MM.1S (cell line): ENCODE data around the gene RBFOX2.

Source experiments
- CTCF ChIP-seq: fragments of 300-600 bp; sonication (generic); IDR thresholded peaks from 2 replicates; pipeline ENCODE4 v1.5.1; 2016; ENCODE audit warnings: antibody characterized with exemption, low read length, mixed read lengths
- EZH2 ChIP-seq: fragments of 300-600 bp; sonication (generic); optimal IDR thresholded peaks from 2 replicates; pipeline ENCODE3; 2017; ENCODE audit warnings: low read depth, mild to moderate bottlenecking, antibody characterized with exemption, low read length, mixed read lengths
- EZH2phosphoT487 ChIP-seq: fragments of 300-600 bp; sonication (generic); IDR thresholded peaks from 2 replicates; pipeline ENCODE4 v1.6.1; 2018; ENCODE audit warnings: antibody characterized with exemption, low read length

- TF ChIP-seq CTCF (no peak), EZH2phosphoT487 (no peak), EZH2 (no peak)
Observed at GRCh38 chr22:35731321-35731720, 297.3 kb downstream of the RBFOX2 start.
